IPS DF 6.9 (cell line): ENCODE measurements around the gene TIFAB.
"Not testable (repeated sequence)": the region's sequence is repeated elsewhere in the genome, so short reads cannot be mapped to it uniquely, and the experiment has no call there.

Source experiments
- DNase-seq: peaks from one replicate; pipeline ENCODE4 v3.0.0-alpha.2; 2013; ENCODE audit warnings: low read depth, low spot score
- H3K27ac ChIP-seq: one replicate; pipeline ENCODE4 v1.5.1; 2013; ENCODE audit warnings: low read length, control low read depth
- H3K27me3 ChIP-seq: 2 replicates; pipeline ENCODE4 v1.6.1; 2013; ENCODE audit warnings: mild to moderate bottlenecking, low read length; ENCODE audit not compliant: control insufficient read depth, insufficient read depth
- H3K36me3 ChIP-seq: 2 replicates; pipeline ENCODE4 v1.6.1; 2013; ENCODE audit warnings: low read length; ENCODE audit not compliant: control insufficient read depth, insufficient read depth
- H3K4me1 ChIP-seq: 2 replicates; pipeline ENCODE4 v1.6.1; 2013; ENCODE audit warnings: low read length; ENCODE audit not compliant: control insufficient read depth, insufficient read depth
- H3K4me3 ChIP-seq: 2 replicates; pipeline ENCODE4 v1.5.1; 2013; ENCODE audit warnings: mild to moderate bottlenecking, low read length
- H3K9me3 ChIP-seq: 2 replicates; pipeline ENCODE4 v1.6.1; 2013; ENCODE audit warnings: low read length, inconsistent platforms; ENCODE audit not compliant: control insufficient read depth, insufficient read depth
- WGBS: extraction: QIAGEN DNeasy Blood & Tissue Kit; methylation state at CpG from one replicate; pipeline ENCODE4 v1.1.7; 2013; ENCODE audit warnings: mixed read lengths, missing lambda C conversion rate; ENCODE audit not compliant: insufficient read length, insufficient coverage; 5-methylcytosine and 5-hydroxymethylcytosine counted together

The TIFAB gene, protein sequence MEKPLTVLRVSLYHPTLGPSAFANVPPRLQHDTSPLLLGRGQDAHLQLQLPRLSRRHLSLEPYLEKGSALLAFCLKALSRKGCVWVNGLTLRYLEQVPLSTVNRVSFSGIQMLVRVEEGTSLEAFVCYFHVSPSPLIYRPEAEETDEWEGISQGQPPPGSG

DNA sequence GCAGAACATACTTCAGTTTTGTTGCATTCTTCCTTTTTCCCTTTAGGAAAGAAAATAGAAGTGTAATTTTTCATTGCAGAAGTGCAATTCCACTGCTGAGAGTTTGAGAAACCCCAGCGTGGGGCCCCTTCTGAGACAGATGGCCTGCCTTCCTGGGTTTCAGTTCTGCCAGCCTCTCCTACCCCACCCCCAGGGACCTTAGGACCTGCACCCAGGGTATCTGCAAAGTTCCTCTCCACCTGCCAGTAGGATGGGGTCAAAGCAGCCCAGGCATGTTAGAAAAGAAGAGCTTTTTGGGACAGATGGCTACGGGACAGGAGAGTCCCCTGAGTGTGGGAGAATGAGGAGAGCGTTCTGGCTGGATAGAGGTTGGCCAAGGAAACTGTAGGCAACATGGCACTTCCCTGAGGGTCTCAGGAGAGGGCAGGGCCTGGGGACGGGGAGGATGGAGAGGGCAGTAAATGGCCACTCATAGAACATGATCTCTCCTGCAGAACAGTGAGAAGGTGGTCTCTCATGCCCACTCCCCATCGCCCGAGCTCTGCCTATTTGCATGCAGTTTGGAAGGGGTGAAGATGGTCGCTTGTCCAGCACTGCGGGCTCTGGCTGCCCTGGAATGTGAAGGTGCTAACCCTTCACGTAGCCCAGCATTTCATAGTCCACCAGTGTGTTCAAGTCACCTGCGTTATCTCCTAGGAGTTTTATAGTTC, at the start of gene TIFAB:
TIFAB (minus strand) TSS at position 31 of the 710 bp plus-strand sequence. CDS start 2,412 bp downstream, outside the sequence.
- no peaks in the 10 kb centered on the region; the same call in 1 of the 2 replicates for H3K4me1 ChIP-seq
- no CpG with 5 or more reads among the region's 10 CpGs for WGBS
- no peaks in the 10 kb centered on the region for H3K36me3 ChIP-seq
- H3K27me3 ChIP-seq: no peaks in the 10 kb centered on the region; the same call in 1 of the 2 replicates
- no peak within 1 kb of the TSS for H3K4me3 ChIP-seq
- no peak within 1 kb of the TSS for H3K27ac ChIP-seq
- DNase-seq: no peak
- H3K9me3 ChIP-seq: no peaks in the 10 kb centered on the region

- H3K27ac ChIP-seq: no peak overlapping the region
Observed at GRCh38 chr5:135498637-135498995, 46.5 kb upstream of the TIFAB start.

DNA sequence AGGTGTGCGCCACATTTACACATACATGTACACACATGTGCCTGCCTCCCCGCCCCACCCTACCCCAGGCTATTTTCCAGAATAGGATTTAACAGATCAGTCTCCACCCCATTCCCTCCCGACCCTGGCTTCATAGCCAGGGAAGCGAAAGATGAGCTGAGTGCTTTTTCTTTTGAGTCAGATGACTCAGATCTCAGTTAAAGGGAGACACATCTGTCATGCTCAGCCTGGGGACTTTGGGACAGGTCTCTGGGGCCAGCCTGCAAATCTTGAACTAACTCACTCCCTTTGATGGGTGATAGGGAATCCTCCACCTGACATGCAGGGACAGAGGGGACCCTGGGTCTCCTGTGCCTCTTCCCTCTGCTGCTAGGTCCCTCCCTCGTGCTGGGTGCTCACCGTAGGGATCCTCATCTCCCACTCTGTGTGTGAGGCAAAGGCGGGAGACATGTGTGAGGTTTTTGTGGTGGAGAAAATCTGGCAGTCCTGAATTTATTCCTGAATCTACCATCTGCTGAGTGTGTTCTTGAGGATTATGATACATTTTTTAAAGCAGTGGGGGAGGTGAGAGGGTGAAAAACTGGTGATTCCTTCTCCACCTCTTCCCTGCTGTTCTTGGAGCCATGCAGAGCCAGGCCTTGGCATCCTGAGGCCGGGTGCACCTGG, 46.0 kb upstream of the TIFAB start:
- Histone ChIP-seq H3K27me3 (peaks cover 37% of the 10 kb centered on the region), H3K4me1 (no peaks in the 10 kb centered on the region), H3K4me3 (no peak overlapping the region), H3K27ac (no peak overlapping the region), H3K9me3 (no peaks in the 10 kb centered on the region), H3K36me3 (no peaks in the 10 kb centered on the region)
- no CpG with 5 or more reads among the region's 8 CpGs for WGBS
- DNase-seq: no peak

More at GRCh38 chr5:135498637-135498995, 46.5 kb upstream of the TIFAB start:
- Histone ChIP-seq H3K36me3 (no peaks in the 10 kb centered on the region), H3K4me3 (no peak overlapping the region), H3K4me1 (no peaks in the 10 kb centered on the region), H3K27me3 (peaks cover 32% of the 10 kb centered on the region), H3K9me3 (no peaks in the 10 kb centered on the region)
- no CpG with 5 or more reads among the region's 2 CpGs for WGBS
- no peak for DNase-seq

DNA sequence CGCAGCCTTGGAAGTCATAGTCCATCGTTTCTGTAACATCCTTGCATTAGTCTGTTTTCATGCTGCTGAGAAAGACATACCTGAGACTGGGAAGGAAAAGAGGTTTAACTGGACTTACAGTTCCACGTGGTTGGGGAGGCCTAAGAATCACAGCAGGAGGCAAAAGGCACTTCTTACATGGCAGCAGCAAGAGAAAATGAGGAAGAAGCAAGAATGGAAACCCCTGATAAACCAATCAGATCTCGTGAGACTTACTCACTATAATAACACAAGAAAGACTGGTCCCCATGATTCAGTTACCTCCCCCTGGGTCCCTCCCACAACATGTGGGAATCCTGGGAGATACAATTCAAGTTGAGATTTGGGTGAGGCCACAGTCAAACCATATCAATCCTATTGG, 43.4 kb upstream of the TIFAB start:
- H3K36me3 ChIP-seq, H3K27ac ChIP-seq, H3K9me3 ChIP-seq, DNase-seq, H3K4me3 ChIP-seq, H3K4me1 ChIP-seq: not testable (repeated sequence)
- H3K27me3 ChIP-seq: peaks cover 60% of the 10 kb centered on the region
- WGBS: no CpG with 5 or more reads among the region's 4 CpGs

DNA sequence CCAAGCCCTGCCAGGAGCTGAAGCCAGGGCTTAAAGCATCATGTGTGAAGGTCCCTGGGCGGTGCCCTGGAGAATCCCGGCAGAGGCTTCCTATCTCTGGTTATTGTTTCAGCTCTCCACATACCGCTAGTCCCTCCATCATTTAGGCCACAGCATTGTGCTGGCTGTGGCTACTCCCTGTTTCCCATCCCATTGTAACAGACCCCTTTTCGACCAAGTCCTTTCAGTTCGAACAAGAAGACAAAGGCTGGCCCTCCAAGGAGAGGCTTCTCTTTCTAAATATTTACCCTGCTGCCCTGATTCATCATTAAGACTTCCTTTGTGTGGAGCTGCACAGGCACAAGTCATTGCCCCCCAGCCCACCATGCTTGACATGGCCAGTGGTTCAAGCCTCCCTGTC, 42.0 kb upstream of the TIFAB start:
- H3K4me1 ChIP-seq: peaks cover 16% of the 10 kb centered on the region
- no peaks in the 10 kb centered on the region for H3K36me3 ChIP-seq
- H3K27me3 ChIP-seq: peaks cover 73% of the 10 kb centered on the region
- no peak for DNase-seq
- H3K9me3 ChIP-seq: no peaks in the 10 kb centered on the region
- no peak overlapping the region for H3K27ac ChIP-seq
- WGBS: no CpG with 5 or more reads among the region's 5 CpGs
- no peak overlapping the region for H3K4me3 ChIP-seq

GRCh38 chr5:135493406-135494180, 41.4 kb upstream of the TIFAB start:
- no peaks in the 10 kb centered on the region for H3K36me3 ChIP-seq
- no peak overlapping the region for H3K4me3 ChIP-seq
- H3K27me3 ChIP-seq: peaks cover 77% of the 10 kb centered on the region
- DNase-seq: no peak
- peaks cover 16% of the 10 kb centered on the region for H3K4me1 ChIP-seq
- no CpG with 5 or more reads among the region's 8 CpGs for WGBS
- no peaks in the 10 kb centered on the region for H3K9me3 ChIP-seq
- H3K27ac ChIP-seq: no peak overlapping the region

- no CpG with 5 or more reads among the region's 3 CpGs for whole genome bisulfite sequencing
- no peak overlapping the region for H3K4me3 ChIP-seq
- no peak for DNase-seq
Observed at GRCh38 chr5:135492319-135492626, 40.1 kb upstream of the TIFAB start.

DNA sequence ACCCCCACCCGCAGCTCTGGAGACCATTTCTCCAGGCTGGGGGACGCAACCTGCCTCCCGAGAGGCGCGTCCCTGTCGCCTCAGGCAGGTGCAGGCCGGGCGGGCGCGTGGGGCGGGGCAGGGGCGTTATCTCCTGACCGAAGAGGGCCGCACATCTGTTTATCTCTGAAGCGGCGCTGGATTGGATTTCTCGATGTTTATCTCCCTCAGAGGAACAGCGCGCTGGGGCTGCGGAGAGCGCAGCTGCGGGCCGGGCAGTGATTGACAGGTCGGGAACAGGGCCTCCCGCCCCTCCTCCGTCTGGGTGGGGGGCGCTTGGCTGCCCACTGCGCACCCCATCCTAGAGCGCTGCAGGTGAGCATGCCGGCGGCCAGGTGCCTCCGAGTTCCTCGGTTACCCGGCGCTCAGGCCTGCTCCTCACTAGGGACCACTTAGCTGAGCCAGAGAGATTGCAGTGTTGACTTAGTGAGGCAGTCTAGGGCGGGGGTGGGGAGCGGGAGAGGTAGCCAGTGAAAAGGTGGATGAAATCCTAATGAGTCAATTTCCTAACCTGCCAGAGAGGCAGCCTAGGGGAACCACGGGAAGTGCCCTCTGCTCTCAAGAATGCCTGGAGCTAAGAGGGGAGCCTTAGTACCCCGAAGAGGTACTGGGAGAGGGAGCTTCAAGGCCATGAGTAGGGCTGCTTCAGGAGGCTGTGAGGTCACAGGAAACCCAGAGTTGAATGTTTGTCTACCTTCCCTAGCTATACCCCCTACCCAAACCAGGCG, 39.6 kb upstream of the TIFAB start:
- peaks cover 18% of the 10 kb centered on the region for H3K4me1 ChIP-seq
- no peaks in the 10 kb centered on the region for H3K36me3 ChIP-seq
- peak overlapping the region; percentile 20; the same call in 1 of the 2 replicates for H3K4me3 ChIP-seq
- peaks cover 85% of the 10 kb centered on the region for H3K27me3 ChIP-seq
- no CpG with 5 or more reads among the region's 40 CpGs for WGBS
- H3K27ac ChIP-seq: no peak overlapping the region
- no peak for DNase-seq
- H3K9me3 ChIP-seq: no peaks in the 10 kb centered on the region

More at GRCh38 chr5:135492319-135492626, 40.1 kb upstream of the TIFAB start:
- Histone ChIP-seq H3K4me1 (peaks cover 18% of the 10 kb centered on the region), H3K27me3 (peaks cover 82% of the 10 kb centered on the region), H3K9me3 (no peaks in the 10 kb centered on the region), H3K36me3 (no peaks in the 10 kb centered on the region), H3K27ac (no peak overlapping the region)

DNA sequence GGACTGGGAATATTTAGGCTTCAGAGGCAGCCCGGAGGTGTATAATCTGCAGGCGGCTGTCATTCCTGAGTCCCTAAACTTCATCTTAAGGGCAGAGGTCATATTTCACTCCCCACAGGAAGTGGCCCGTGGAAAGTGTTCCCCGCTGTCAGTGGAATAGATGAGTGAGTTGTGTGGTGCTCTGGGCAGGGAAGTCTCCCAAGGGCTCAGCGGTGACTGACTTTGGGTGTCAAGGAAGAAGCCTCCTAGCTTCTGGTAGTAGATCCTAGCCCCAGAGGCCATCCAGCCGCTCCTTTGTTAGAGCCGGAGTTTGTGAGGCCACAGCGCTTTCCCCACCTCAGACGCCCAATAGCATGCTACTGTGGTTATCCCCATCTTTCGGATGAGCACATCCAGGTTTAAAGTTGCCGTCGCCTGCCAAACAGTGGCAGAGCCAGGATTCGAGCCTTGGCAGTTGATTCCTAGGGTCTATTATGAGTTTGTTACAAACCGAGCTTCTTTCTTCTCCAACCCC, 38.9 kb upstream of the TIFAB start:
- no CpG with 5 or more reads among the region's 14 CpGs for WGBS
- H3K9me3 ChIP-seq: no peaks in the 10 kb centered on the region
- no peak for DNase-seq
- no peak overlapping the region for H3K27ac ChIP-seq
- peaks cover 89% of the 10 kb centered on the region for H3K27me3 ChIP-seq
- peaks cover 18% of the 10 kb centered on the region for H3K4me1 ChIP-seq
- H3K4me3 ChIP-seq: no peak overlapping the region; the same call in 1 of the 2 replicates
- no peaks in the 10 kb centered on the region for H3K36me3 ChIP-seq
